NCI-H345 treated with DMSO at 0.1 percent for 48 hours (cell line): Measurements from ENCODE around the gene CPEB1.
"Not testable (repeated sequence)": the region's sequence is repeated elsewhere in the genome, so short reads cannot be mapped to it uniquely, and the experiment has no call there.

Experiments used
- DNase-seq: peaks from one replicate; lab custom pipeline; 2025; ENCODE audit not compliant: unreplicated experiment; lab: John Stamatoyannopoulos, UW

Gene CPEB1

DNA sequence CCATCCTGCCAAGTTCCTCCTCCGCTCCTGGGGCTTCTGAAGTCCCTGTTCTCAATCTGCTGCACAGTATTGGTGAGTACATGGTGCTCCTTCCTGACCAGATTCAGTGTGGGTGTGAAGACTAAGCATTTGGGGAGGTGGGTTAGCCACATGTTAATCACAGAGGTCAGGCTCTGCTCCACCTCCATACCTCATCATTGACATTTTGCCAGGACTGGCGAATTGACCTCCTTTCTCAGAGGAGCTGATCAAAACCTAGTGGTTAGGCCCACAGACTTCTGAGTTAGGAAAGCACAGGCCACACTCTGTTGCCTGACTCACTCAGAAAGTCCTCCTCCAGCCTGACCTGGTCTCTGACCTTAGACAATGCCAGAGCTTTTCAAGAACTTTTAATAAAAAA lies 98.5 kb downstream of the CPEB1 start:
- no peak for DNase-seq

GRCh38 chr15:82545478-82545877 lies 101.7 kb downstream of the CPEB1 start:
- no peak for DNase-seq

DNA sequence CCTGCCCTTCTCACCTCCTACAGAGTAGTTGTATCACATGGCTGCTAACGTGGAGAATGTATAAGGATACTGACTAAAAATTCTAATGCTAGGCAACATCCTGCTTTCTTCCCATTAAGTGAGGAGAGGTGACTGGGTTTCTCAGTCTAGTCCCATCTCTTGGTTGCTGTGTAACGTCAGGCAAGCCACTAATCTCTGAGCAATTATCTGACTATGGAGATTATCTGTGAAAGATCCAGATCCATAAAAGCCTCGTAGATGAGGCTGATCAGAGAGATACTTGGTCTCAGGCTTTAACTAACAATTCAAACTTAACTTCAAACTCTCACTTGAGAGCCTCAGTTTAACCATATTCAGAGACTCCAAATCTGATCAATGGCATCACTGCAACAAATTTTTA lies 102.2 kb downstream of the CPEB1 start:
- DNase-seq: no peak

DNA sequence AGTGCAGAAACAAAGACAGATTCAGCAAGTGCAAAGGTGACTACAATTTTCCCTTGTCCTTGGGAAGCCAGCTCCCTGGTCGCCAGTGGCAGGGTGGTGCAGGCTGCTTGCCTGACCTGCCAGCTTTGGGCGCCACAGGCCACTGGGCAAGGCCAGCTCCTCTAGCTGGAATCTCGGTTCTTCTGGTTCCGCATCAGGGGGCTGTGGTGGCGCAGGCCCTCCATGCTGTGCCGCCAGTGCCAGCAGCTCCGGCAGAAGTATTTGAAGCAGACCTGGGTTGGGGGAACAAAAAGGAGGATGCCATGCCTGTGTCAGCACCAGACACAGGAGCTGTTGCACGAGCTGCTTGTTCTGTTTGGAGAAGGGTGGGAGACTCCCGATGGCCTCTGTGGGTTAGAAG lies 102.7 kb downstream of the CPEB1 start:
- DNase-seq: no peak

DNA sequence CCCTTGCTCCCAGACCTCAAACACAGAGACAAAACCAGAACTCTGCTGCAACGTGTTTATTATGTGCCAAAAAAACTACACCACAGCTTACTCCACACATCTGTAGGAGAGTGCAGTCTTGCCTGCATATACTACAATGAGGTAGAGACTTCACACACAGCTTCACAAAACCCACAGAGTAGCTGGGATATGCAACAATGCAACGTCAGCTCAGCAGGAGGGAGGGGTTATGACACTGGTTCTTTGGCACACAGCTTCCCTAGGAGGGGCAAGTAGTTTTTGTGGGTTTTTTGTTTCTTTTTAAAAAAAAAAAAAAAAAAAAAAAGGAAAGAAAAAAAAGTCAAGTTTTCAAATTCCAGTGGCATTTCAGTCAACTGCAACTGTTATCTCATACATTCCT lies 104.0 kb downstream of the CPEB1 start:
- DNase-seq: no peak

- DNase-seq: no peak
These were observed 106.2 kb downstream of the CPEB1 start for GRCh38 chr15:82540984-82541431.

DNA sequence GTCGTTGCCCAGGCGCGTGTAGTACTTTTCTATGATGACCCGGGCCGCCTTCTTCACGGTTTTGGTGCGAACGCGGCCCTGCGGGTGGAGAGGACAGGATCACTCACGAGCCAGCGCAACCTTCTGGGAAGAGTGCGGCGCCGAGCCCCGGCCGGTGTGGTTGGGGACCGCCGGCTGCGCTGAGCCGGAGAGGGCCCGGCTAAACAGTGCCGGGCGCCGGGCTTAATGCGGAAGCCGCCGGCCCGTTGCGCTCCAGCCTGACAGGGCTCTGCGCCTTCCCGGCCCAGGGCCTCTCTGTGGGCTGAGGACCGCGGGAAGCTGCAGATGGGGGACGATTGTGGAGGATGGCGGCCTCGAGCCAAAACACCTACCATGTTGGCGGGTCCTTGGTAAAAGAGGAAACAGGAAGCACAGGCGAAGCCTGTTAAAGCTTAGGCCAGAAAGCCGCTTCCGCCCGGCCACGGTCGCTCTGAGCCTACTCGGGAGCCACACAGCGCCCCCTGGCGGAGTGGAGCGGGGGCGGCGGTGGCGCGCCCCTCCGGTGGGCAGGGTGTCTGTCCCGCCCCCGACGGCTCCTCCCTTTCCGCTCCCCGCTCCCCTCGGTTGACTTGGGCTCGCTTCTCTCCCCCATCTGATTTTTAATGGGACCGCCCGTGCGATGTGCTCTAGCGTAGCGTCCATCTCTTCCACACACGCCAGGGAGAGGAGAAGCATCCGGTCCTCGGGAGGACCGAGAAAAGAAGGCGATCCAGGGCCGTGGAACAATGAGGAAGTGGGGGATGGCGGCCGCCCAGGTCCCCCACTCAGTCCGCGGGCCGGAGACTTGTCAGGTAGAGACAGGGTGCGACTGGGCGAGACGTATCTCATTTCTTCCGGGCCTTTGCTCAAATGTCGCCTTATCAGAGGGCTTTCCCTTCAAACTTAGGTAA lies 106.8 kb downstream of the CPEB1 start, which contains the start of gene RPS17:
Gene RPS17 (minus strand): TSS at position 403 of the 929 bp plus-strand sequence. CDS start 29 bp downstream, at position 374.
- no peak for DNase-seq

DNA sequence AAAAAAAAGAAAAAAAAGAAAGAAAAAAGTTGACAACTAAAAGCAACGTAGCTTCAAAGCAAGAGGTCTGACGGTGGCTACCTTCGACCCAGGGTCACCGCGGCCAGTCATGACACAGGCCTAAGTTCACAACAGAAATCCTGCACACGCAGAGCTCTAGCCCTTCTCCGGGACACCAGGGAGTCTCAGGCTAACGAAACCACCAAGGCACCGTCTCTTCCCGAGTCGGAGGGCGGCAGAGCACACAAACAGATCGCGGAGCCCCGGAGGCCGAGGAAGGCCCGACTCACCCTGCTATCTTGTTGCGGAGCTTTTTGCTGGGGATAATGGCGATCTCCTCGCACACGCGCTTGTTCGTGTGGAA lies 107.5 kb downstream of the CPEB1 start:
- no peak for DNase-seq

GRCh38 chr15:82538961-82539690 lies 108.0 kb downstream of the CPEB1 start:
- no peak for DNase-seq

DNA sequence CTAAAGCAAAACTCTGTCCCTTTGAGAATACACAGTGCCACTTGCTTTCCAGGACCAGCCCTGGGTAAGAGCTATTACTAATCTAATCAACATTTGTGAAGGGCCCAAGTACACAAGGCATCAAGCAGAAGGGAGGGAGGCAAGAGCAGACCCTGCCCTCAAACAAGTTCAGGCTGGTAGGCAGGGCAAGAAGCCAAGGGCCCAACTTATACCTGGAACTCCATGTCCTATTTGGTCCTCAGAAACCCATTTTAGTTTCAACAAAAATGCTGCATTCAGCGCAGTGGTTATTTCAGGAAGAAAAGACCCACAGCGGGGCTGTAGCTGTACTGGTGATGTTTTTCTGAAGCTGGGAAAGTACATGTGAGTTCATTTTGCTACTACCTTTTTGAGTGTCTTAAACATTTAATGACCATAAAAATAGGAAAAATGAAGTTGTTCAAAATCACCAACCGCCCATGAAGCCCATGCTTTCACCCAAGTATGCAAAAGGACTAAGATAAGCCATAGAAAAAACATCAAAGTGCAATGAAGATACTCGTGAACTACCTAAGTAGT lies 109.7 kb downstream of the CPEB1 start:
- DNase-seq: no peak

DNA sequence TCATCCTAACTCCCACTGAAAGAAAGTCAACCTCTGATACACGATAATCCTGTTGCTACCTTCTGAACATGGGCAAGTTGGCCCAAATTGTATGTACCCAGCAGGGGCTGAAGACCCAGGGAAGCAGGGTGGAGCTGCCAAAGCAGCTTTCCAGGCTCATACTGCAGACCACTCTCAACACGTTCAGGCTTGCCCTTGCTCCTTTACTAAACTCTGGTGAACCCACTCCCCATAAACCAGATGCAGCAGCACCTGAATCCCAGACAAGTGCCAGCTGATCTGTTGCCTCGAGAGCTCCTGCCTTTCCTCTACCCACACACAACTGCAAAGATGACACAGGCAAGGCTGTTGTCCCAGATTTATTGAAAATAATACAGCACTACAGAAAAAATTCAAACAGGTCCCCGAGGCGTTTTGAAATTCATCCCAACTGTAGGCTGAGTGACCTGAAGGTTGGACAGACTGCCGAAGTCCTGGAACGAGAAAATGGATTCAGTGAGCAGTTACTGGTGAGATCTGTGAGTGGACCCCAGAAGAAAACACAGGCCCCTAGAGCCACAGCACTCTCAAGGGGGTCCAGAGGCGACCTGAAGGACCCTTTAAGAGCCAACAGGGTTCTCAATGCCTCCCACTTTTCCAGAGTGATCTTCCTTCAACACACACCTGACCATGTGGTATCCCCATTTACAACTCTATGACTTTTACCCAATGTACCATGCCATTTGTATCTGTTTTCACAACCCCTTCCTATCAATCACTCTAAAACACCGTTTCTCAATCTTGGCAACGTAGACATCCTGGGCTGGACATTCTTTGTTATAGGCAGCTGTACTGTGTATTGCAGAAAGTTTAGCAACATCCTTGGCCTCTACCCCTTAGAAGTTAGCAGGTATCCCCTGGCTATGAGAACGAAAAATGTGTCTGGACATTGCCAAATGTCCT lies 110.5 kb downstream of the CPEB1 start:
- DNase-seq: no peak

GRCh38 chr15:82535566-82536408 lies 111.4 kb downstream of the CPEB1 start:
- DNase-seq: no peak

DNA sequence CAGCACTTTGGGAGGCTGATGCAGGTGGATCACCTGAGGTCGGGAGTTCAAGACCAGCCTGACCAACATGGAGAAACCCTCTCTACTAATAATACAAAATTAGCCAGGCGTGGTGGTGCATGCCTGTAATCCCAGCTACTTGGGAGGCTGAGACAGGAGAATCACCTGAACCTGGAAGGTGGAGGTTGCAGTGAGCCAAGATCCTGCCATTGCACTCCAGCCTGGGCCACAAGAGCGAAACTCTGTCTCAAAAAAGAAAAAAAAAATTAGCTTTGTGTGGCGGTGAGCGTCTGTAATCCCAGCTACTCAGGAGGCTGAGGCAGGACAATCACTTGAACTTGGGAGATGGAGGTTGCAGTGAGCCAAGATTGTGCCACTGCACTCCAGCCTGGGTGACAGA lies 112.0 kb downstream of the CPEB1 start:
- not testable (repeated sequence) for DNase-seq

GRCh38 chr15:82534457-82534861 lies 112.7 kb downstream of the CPEB1 start:
- DNase-seq: not testable (repeated sequence)

- no peak for DNase-seq
These were observed 113.4 kb downstream of the CPEB1 start for GRCh38 chr15:82533801-82534200.

DNA sequence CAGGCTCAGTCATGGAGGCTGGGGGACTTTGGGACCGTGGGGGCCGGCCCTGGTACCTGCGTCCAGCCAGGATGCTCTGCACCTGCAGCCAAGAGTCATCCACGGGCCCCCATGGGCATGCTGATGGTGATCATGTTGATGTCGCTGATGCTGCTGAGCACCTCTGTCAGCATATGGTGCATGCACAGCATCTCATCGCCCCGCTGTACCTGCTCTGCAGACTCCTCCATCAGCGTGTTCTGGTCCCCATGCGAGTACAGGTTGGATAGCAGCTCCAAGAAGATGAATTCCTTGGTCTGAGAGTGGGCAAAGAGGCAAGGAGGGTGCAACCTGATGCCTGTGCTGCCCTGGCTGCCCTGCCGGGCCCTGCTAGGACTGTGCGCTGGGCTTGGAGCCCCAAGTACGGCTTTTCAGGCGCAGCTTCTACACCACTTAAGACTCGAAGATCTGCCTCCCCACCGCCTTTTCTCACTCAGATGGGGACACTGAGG lies 114.1 kb downstream of the CPEB1 start:
- DNase-seq: no peak

- DNase-seq: no peak
These were observed 114.7 kb downstream of the CPEB1 start for GRCh38 chr15:82532383-82532990.

DNA sequence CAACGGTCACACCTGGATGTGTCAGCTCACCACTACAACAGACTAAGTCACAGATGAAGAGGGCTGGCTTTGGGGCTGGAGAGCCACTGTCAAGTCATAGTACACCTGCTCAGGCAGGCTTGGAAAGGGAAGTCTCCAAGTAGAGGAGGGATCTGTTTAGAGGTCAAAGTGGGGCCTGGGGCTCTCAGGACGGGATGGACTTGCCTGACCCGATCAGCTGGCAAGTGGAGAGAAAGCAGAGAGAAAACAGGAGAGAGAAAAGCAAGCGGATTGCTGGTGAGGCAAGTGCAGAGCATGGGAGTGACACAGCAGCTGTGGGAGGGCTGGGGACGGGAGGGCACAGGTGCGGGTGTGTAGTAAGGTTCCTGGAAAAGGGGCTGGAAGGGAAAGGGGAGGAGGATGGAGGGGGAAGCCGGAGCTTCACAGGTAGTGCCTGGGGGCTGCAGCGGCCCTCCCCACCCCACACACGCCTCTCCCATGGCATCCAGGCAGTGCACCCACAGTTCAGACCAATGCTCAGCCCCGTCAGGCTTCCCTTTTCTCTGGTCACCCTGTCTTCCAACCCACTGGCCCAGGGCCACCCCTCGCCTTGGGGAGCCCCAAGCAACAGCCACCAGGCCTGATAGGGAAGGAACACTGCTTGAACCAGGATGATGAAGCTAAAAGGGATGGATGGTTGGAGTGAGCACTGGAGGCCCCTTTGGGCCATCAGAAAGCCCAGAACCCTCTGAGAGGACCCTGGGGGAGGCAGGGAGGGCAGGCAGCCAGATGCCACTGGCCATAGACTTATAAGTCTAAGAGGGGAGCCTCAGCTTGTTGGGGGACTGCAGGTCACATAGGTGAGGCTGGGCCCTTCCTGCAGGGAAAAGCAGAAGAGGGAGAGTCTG lies 115.4 kb downstream of the CPEB1 start:
- no peak for DNase-seq
